ENCODE results near the gene CFAP20DC.

CFAP20DC gene

GRCh38 chr3:58839187-58839586 lies 210.6 kb downstream of the CFAP20DC start:
- Histone ChIP-seq H3K9ac (no peak overlapping the region), H3K79me2 (ENCODE audit: insufficient read depth, low read depth) (no peaks in the 10 kb centered on the region), H3K4me1 (ENCODE audit: low read depth, poor library complexity, severe bottlenecking) (no peaks in the 10 kb centered on the region), H3K27me3 (ENCODE audit: insufficient read depth, low read depth) (no peaks in the 10 kb centered on the region), H4K20me1 (ENCODE audit: insufficient read depth) (no peaks in the 10 kb centered on the region), H3K27ac (no peak overlapping the region), H3K4me3 (IDR thresholded peaks at IDR 0.05; ENCODE audit: insufficient read depth, low read depth, low read length) (no peak overlapping the region), H3K36me3 (ENCODE audit: insufficient read depth) (no peaks in the 10 kb centered on the region), H2AFZ (ENCODE audit: low read depth) (no peak overlapping the region), H3K4me2 (no peak overlapping the region)
- no peak for TF ChIP-seq CTCF (conservative IDR thresholded peaks at IDR 0.05; ENCODE audit: low read depth, low read length)

- Histone ChIP-seq H3K27me3 (ENCODE audit: insufficient read depth, low read depth) (no peaks in the 10 kb centered on the region), H3K79me2 (ENCODE audit: insufficient read depth, low read depth) (no peaks in the 10 kb centered on the region), H3K36me3 (ENCODE audit: insufficient read depth) (no peaks in the 10 kb centered on the region), H3K4me1 (ENCODE audit: low read depth, poor library complexity, severe bottlenecking) (no peaks in the 10 kb centered on the region), H3K4me2 (no peak overlapping the region), H3K9ac (no peak overlapping the region), H3K27ac (no peak overlapping the region), H4K20me1 (ENCODE audit: insufficient read depth) (no peaks in the 10 kb centered on the region), H3K4me3 (IDR thresholded peaks at IDR 0.05; ENCODE audit: insufficient read depth, low read depth, low read length) (no peak overlapping the region), H2AFZ (ENCODE audit: low read depth) (no peak overlapping the region)
- no peak for TF ChIP-seq CTCF (conservative IDR thresholded peaks at IDR 0.05; ENCODE audit: low read depth, low read length)
These were observed 212.0 kb downstream of the CFAP20DC start for GRCh38 chr3:58837856-58838255.

GRCh38 chr3:58837141-58837843 lies 212.5 kb downstream of the CFAP20DC start:
- no peaks in the 10 kb centered on the region for H3K27me3 ChIP-seq (ENCODE audit: insufficient read depth, low read depth)
- no peak overlapping the region for H2AFZ ChIP-seq (ENCODE audit: low read depth)
- no peak overlapping the region for H3K9ac ChIP-seq
- H4K20me1 ChIP-seq (ENCODE audit: insufficient read depth): no peaks in the 10 kb centered on the region
- no peak overlapping the region for H3K4me2 ChIP-seq
- no peaks in the 10 kb centered on the region for H3K4me1 ChIP-seq (ENCODE audit: low read depth, poor library complexity, severe bottlenecking)
- H3K79me2 ChIP-seq (ENCODE audit: insufficient read depth, low read depth): no peaks in the 10 kb centered on the region
- no peak overlapping the region for H3K27ac ChIP-seq
- no peaks in the 10 kb centered on the region for H3K36me3 ChIP-seq (ENCODE audit: insufficient read depth)
- TF ChIP-seq CTCF (conservative IDR thresholded peaks at IDR 0.05; ENCODE audit: low read depth, low read length): no peak
- no peak overlapping the region for H3K4me3 ChIP-seq (IDR thresholded peaks at IDR 0.05; ENCODE audit: insufficient read depth, low read depth, low read length)

GRCh38 chr3:58835086-58835485 lies 214.7 kb downstream of the CFAP20DC start:
- Histone ChIP-seq H3K4me2 (no peak overlapping the region), H3K27ac (no peak overlapping the region), H3K79me2 (ENCODE audit: insufficient read depth, low read depth) (no peaks in the 10 kb centered on the region), H3K4me1 (ENCODE audit: low read depth, poor library complexity, severe bottlenecking) (no peaks in the 10 kb centered on the region), H3K36me3 (ENCODE audit: insufficient read depth) (no peaks in the 10 kb centered on the region), H3K27me3 (ENCODE audit: insufficient read depth, low read depth) (no peaks in the 10 kb centered on the region), H2AFZ (ENCODE audit: low read depth) (no peak overlapping the region), H4K20me1 (ENCODE audit: insufficient read depth) (no peaks in the 10 kb centered on the region), H3K4me3 (IDR thresholded peaks at IDR 0.05; ENCODE audit: insufficient read depth, low read depth, low read length) (no peak overlapping the region), H3K9ac (no peak overlapping the region)
- no peak for TF ChIP-seq CTCF (conservative IDR thresholded peaks at IDR 0.05; ENCODE audit: low read depth, low read length)
